Right atrium auricular region (tissue), 2 donors: ENCODE data around the gene POR. TPM values are rescaled to one million over a fixed set of nuclear protein-coding genes. Genes with fewer than 3 reads are reported as not detected.

Experiments
- DNase-seq: peaks from one replicate; pipeline ENCODE4 v3.0.0-alpha.2; 2019; ENCODE audit warnings: low spot score
- H3K27ac ChIP-seq, 2 donors: fragments of 200-600 bp; sonication (generic); 1 replicate in 1 of 2; 2 replicates in 1 of 2; pipeline ENCODE4 v1.5.1; 2016 to 2019
- H3K27me3 ChIP-seq, 2 donors: fragments of 200-600 bp; sonication (generic); one replicate each; pipeline versions ENCODE4 v1.5.1 to v1.6.0; 2017 to 2019
- H3K36me3 ChIP-seq: fragments of 200-600 bp; sonication (generic); one replicate; pipeline ENCODE4 v1.5.1; 2016
- H3K4me1 ChIP-seq, 2 donors: fragments of 200-600 bp; sonication (generic); one replicate each; pipeline versions ENCODE4 v1.5.1 to v1.6.0; 2017 to 2019
- H3K4me3 ChIP-seq, 2 donors: fragments of 200-600 bp; sonication (generic); 1 replicate in 1 of 2; 2 replicates in 1 of 2; pipeline ENCODE4 v1.5.1; 2017 to 2019; ENCODE audit warnings: mild to moderate bottlenecking in 1 of 2, moderate library complexity in 1 of 2
- H3K9me3 ChIP-seq, 2 donors: fragments of 200-600 bp; sonication (generic); one replicate each; pipeline ENCODE4 v1.5.1; 2019
- total RNA-seq, 2 donors: library from RNA; depleted of rRNA; stranded (reverse); fragments of >200 nt; gene quantifications; one replicate each; pipeline ENCODE4 v1.1.0, GENCODE V29; 2016
- TF ChIP-seq, protein P1 (sequence below), 2 donors: fragments of 200-600 bp; sonication (generic); IDR thresholded peaks; one replicate each; pipeline ENCODE4 v1.5.1; 2019; ENCODE audit warnings: antibody characterized with exemption in 2 of 2

The POR gene
- total RNA-seq, 2 donors from 2014 or later: 53.4 to 85.3 TPM

DNA sequence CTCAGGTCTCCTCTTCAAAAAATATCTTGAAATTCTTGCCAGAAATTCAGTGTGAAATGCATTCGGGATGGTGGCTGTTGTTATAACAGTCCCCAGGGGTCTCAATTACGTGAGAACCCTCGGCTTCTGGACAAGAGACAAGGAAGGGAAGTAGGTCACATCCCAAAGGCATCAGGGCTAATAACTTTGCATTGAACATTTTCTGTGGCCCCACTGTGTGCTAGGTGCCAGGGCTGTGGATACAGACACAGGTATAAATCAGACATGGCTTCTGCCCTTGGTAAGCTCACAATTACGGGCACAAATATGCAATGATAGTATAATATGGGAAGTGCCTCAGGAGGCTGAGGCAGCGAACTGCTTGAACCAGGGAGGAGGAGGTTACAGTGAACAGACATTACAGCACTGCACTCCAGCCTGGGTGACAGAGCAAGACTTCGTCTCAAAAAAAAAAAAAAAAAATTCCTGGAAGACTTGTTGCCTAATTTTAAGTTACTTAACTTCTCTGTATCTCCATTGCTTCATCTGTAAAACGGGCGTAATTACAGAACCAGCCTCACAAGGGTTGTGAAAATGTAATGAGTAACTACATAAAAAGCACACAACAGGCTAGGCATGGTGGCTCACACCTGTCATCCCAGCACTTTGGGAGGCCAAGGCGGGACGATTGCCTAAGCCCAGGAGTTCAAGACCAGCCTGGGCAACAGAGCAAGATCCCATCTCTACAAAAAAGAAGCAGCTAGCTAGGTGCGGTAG, 38.7 kb upstream of the POR start:
- Histone ChIP-seq H3K27ac (no peak overlapping the region), H3K4me1 (peaks cover 0 to 30% of the 10 kb centered on the region in 2 donors), H3K9me3 (no peaks in the 10 kb centered on the region), H3K4me3 (no peak overlapping the region), H3K27me3 (no peaks in the 10 kb centered on the region), H3K36me3 (peaks cover 4% of the 10 kb centered on the region)
- TF ChIP-seq, protein P1, sequence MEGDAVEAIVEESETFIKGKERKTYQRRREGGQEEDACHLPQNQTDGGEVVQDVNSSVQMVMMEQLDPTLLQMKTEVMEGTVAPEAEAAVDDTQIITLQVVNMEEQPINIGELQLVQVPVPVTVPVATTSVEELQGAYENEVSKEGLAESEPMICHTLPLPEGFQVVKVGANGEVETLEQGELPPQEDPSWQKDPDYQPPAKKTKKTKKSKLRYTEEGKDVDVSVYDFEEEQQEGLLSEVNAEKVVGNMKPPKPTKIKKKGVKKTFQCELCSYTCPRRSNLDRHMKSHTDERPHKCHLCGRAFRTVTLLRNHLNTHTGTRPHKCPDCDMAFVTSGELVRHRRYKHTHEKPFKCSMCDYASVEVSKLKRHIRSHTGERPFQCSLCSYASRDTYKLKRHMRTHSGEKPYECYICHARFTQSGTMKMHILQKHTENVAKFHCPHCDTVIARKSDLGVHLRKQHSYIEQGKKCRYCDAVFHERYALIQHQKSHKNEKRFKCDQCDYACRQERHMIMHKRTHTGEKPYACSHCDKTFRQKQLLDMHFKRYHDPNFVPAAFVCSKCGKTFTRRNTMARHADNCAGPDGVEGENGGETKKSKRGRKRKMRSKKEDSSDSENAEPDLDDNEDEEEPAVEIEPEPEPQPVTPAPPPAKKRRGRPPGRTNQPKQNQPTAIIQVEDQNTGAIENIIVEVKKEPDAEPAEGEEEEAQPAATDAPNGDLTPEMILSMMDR (IDR thresholded peaks at IDR 0.05): no peak
- no peak for DNase-seq

GRCh38 chr7:75878312-75878768, 36.6 kb upstream of the POR start:
- Histone ChIP-seq H3K9me3 (no peaks in the 10 kb centered on the region), H3K27me3 (no peaks in the 10 kb centered on the region), H3K27ac (peak overlapping the region; percentile 86 to 92), H3K36me3 (peaks cover 25% of the 10 kb centered on the region), H3K4me3 (peak overlapping the region; percentile 85 to 98), H3K4me1 (peaks cover 0 to 23% of the 10 kb centered on the region in 2 donors)
- DNase-seq: no peak
- TF ChIP-seq, protein P1 (IDR thresholded peaks at IDR 0.05): no peak

DNA sequence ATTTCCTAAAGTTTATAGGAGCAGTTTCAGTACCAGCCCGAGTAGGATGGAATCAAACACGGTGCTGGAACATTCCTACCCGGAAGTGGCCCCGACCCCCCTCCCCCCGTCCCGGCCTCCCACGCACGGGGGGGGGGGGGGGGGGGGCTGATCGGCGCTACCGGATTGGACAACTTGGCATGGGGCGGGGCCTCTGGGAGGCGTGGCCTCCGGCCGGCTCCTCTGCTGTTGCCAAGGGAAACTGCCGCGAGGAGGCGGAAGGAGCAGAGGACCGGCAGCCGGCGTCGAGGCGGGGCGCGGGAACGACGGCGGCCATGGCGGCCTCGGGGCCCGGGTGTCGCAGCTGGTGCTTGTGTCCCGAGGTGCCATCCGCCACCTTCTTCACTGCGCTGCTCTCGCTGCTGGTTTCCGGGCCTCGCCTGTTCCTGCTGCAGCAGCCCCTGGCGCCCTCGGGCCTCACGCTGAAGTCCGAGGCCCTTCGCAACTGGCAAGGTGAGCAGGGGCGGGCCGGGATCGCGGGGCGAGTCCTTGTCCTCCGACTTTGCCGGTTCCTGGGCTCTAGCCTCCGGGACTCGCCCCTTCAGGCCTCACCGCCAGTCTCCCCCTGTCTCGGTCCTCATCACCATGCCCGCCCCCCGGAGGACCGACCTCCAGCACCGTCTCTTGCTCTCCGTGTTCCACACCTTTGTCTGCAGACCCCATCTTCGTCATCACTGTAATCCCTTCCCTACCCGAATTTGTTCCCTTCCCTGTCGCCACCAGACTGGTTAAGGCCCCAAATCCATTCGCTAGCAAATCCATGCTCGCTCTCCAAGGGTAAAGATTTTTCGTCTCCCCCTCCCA, 36.0 kb upstream of the POR start, which contains the start of gene RHBDD2:
Gene RHBDD2 (plus strand): TSS at position 266 of the 843 bp plus-strand sequence. CDS start 49 bp downstream, at position 315.
- TF ChIP-seq, protein P1 (IDR thresholded peaks at IDR 0.05): peak in 1 of 2 donors; percentile 25
- H3K4me3 ChIP-seq: peak within 1 kb of the TSS; percentile 85 to 98
- H3K4me1 ChIP-seq: peaks cover 0 to 23% of the 10 kb centered on the region in 2 donors
- H3K9me3 ChIP-seq: no peaks in the 10 kb centered on the region
- DNase-seq: peak; percentile 96
- H3K27me3 ChIP-seq: no peaks in the 10 kb centered on the region
- H3K27ac ChIP-seq: peak within 1 kb of the TSS; percentile 86 to 92
- H3K36me3 ChIP-seq: peaks cover 30% of the 10 kb centered on the region

- H3K27ac ChIP-seq: peak overlapping the region in 1 of 2 donors; percentile 86
- DNase-seq: no peak
Observed at GRCh38 chr7:75879771-75880184, 35.2 kb upstream of the POR start.

GRCh38 chr7:75880242-75880641, 34.7 kb upstream of the POR start:
- Histone ChIP-seq H3K27me3 (no peaks in the 10 kb centered on the region), H3K4me3 (peak overlapping the region in 1 of 2 donors; percentile 98), H3K27ac (no peak overlapping the region), H3K36me3 (peaks cover 43% of the 10 kb centered on the region), H3K4me1 (peaks cover 0 to 23% of the 10 kb centered on the region in 2 donors), H3K9me3 (no peaks in the 10 kb centered on the region)
- DNase-seq: no peak
- TF ChIP-seq, protein P1 (IDR thresholded peaks at IDR 0.05): no peak

More at GRCh38 chr7:75879771-75880184, 35.2 kb upstream of the POR start:
- no peaks in the 10 kb centered on the region for H3K9me3 ChIP-seq
- H3K27me3 ChIP-seq: no peaks in the 10 kb centered on the region
- peaks cover 0 to 23% of the 10 kb centered on the region in 2 donors for H3K4me1 ChIP-seq
- H3K36me3 ChIP-seq: peaks cover 38% of the 10 kb centered on the region
- TF ChIP-seq, protein P1 (IDR thresholded peaks at IDR 0.05): no peak
- H3K4me3 ChIP-seq: peak overlapping the region; percentile 85 to 98
